Measurements from ENCODE around the gene CNOT9.
"Not testable (repeated sequence)": the region's sequence is repeated elsewhere in the genome, so short reads cannot be mapped to it uniquely, and the experiment has no call there.

Gene CNOT9, protein sequence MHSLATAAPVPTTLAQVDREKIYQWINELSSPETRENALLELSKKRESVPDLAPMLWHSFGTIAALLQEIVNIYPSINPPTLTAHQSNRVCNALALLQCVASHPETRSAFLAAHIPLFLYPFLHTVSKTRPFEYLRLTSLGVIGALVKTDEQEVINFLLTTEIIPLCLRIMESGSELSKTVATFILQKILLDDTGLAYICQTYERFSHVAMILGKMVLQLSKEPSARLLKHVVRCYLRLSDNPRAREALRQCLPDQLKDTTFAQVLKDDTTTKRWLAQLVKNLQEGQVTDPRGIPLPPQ

GRCh38 chr2:218568190-218569037 is at the start of gene CNOT9, which contains the start of gene USP37:
CNOT9 (plus strand) TSS chr2:218568839; CDS start chr2:218568955, 116 bp downstream.
USP37 (minus strand) TSS chr2:218568351; CDS start chr2:218558653, 9,698 bp downstream.
- peak; percentile 100 for DNase-seq (ENCODE audit: low read depth)

DNA sequence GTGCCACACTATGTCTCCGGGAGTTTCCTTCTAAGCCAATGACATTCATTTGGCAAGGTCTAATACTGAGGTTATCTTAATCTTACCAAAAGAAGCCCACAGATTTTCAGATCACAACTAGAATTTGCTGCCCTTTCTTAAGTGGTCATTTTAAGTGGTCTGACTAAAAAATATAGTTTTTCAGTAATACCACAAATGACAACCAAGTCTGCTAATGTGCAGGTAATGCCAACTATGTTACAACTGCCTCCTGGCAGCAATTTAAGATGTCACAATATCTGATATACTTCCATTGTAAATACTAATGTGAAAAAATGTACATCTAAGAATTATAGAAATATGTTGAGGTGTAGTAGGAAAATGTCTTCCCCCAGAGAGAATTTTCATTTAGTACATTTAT is 49.8 kb upstream of the CNOT9 start:
- DNase-seq (ENCODE audit: low read depth) = no peak

DNA sequence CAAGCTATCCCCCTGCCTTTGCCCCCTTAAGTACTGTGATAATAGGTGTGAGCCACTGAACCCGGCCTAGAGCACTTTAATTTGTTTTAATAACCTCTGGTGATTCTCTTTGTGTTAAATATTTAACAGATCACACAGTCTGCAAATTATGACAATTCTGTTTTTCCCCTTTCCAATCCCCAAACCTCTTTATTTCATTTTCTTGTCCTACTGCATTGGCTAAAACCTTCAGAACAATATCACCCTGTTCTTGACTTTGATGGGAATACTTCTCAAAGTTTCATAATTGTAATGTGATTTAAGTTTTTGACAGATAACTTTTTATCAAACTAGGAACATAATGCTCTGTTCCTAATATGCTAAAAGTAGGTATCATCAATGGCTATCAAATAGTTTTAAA is 45.0 kb upstream of the CNOT9 start:
- no peak for DNase-seq (ENCODE audit: low read depth)

- not testable (repeated sequence) for DNase-seq (ENCODE audit: low read depth)
Measured at GRCh38 chr2:218528409-218528808, 40.2 kb upstream of the CNOT9 start.

- DNase-seq (ENCODE audit: low read depth) = no peak
Measured at GRCh38 chr2:218529990-218530389, 38.6 kb upstream of the CNOT9 start.

DNA sequence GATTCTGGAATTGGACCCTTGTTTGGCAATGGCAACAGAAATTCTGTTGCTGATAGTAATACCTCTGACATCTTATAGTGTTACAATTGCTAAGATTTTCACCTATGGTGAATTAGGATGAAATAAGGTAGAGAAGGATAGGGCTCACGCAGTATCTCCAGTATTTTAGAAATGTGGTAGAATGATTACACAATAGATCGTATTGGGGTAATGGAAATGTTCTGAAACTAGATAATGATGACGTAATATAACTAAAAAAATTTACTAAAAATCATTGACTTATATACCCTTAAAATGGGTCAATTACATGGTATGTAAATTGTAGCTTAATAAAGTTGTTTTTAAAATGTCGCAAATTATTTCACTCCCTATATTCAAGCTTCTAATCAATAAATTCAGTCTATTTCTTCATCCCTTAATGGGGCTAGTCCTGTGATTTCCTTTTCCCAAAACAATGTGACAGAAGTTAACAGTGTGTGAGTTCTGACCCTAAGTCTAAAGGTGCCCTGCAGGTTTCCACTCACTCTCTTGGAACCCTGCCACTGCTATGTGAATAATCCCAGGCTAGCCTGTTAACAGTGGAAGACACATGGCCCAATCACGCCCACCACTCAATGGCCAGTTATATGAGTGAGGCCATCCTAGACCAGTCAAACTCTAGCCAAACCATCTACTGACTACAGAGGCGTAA is 31.7 kb upstream of the CNOT9 start:
- no peak for DNase-seq (ENCODE audit: low read depth)

GRCh38 chr2:218540015-218540414 is 28.6 kb upstream of the CNOT9 start:
- no peak for DNase-seq (ENCODE audit: low read depth)

- DNase-seq (ENCODE audit: low read depth) = no peak
Measured at GRCh38 chr2:218546012-218546411, 22.6 kb upstream of the CNOT9 start.

DNA sequence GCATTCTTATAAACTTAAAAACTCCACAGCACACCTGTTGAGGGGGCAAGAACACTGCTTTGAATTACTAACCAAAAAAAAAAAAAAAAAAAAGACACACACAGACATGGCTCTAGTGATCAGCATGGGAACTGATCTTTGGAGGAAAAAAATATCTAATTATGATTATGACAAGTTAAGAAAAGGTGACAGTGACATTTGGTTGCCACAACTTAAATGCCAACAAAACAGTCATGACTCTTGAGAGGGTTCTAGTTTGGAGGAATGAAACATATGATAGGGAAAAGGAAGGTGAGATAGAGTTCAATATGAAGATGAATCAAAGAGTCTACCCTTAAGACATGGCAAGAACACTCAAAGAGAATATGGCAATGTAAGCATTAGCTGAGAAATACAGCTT is 21.1 kb upstream of the CNOT9 start:
- no peak for DNase-seq (ENCODE audit: low read depth)

DNA sequence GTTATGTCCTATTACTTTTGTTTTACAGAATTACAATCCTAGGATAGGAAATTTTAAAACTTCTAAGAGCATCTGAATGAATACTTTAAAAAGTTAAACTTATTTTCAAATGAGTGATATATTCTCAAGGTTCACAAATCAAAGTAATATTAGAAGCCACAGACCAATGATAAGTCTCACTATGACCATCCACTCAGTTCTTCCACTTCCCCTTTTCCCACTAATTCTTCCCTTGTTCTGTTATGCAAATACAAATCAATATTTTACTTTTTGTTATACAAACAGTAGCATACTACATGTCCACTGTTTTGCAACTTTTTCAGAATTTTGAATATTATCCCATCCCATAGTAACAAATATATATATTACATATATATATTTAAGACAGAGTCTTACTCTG is 20.7 kb upstream of the CNOT9 start:
- DNase-seq (ENCODE audit: low read depth) = no peak

DNA sequence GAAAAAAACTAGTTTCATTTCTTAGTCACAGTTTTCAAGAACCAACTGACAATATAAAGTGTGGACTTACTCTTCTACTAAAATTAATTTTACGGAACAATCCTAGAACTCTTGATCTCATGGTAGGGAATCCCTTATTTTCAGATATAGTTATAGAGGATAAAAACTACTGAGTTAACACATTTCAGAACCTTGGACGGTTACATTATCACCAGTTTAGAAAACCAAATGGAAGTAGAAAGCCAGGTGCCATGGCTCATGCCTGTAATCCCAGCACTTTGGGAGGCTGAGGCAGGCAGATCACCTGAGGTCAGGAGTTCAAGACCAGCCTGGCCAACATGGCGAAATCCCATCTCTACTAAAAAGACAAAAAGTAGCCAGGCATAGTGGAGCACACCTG is 14.4 kb upstream of the CNOT9 start:
- not testable (repeated sequence) for DNase-seq (ENCODE audit: low read depth)

- no peak for DNase-seq (ENCODE audit: low read depth)
Measured at GRCh38 chr2:218555527-218555926, 13.1 kb upstream of the CNOT9 start.

GRCh38 chr2:218557941-218558340 is 10.7 kb upstream of the CNOT9 start:
- no peak for DNase-seq (ENCODE audit: low read depth)

DNA sequence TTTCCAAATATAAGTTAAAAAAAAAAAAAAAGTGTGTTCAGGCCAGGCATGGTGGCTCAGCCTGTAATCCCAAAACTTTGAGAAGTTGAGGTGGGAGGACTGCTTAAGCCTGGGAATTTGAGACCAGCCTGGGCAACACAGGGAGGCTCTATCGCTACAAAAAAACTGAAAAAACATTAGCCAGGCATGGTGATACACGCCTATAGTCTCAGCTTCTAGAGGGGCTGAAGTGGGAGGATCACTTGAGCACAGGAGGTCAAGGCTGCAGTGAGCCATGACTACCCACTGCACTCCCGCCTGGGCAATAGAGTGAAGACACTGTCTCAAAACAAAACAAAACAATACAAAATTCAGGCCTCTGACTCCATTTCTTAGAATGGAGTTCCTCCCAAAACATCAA is 9.7 kb upstream of the CNOT9 start:
- no peak for DNase-seq (ENCODE audit: low read depth)

GRCh38 chr2:218564056-218564455 is 4.6 kb upstream of the CNOT9 start:
- no peak for DNase-seq (ENCODE audit: low read depth)

DNA sequence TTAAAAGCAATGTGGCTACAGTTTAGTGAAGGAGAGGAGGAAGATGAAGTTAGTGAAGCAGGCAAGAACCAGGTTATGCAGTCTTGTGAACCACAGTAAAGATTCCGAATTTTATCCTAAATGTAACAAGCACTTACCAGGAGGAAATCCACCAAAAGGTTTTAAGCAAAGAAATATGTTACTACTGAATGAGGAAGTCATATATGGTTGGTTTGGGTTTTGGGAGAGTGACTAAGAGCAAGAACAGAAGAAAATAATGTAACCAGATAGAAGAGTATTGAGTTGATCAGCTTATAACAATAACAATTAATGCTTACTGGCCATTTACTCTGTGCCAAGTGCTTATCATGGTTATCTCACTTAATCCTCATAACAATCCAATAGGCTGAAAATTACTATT is 2.3 kb upstream of the CNOT9 start:
- DNase-seq (ENCODE audit: low read depth) = no peak

GRCh38 chr2:218567797-218568189 is 846 bp upstream of the CNOT9 start:
- DNase-seq (ENCODE audit: low read depth) = no peak

- peak; percentile 37 for DNase-seq (ENCODE audit: low read depth)
Measured at GRCh38 chr2:218569038-218569431, 396 bp downstream of the CNOT9 start.

- no peak for DNase-seq (ENCODE audit: low read depth)
Measured at GRCh38 chr2:218569661-218570500, 1.2 kb downstream of the CNOT9 start.

DNA sequence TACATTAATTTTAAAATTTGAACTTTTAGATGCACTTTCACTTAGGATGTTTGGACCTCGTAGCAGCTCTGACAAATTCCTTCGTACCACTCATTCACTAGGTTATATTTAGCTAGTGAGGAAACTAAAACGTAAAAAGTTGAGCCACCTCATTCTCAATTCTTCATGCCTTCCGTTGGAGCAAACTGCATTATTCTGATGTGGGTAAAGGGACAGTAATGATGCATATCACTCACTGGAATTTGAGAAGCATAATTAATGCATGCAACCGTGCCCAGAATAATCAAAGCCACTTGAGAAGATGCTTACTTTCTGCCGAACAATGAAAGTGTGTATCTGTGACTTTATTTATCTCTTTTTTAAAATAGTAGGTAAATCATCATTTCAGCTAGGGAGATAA is 2.2 kb downstream of the CNOT9 start:
- no peak for DNase-seq (ENCODE audit: low read depth)

GRCh38 chr2:218576854-218577253 is 8.2 kb downstream of the CNOT9 start:
- no peak for DNase-seq (ENCODE audit: low read depth)
